Trophoblast cell (in vitro differentiated cells and primary cell): ENCODE data around the gene TMEM196.

ENCODE experiments used
- DNase-seq, 2 donors: peaks; one replicate each; pipeline ENCODE4 v3.0.0-alpha.2; 2016
- H2AFZ ChIP-seq: 2 replicates; pipeline ENCODE4 v1.6.1; 2013; ENCODE audit warnings: low read length, moderate library complexity, mild to moderate bottlenecking; ENCODE audit not compliant: insufficient read depth, poor library complexity
- H2AK5ac ChIP-seq: 2 replicates; pipeline ENCODE4 v1.6.1; 2013; ENCODE audit warnings: mild to moderate bottlenecking, low read length
- H2BK120ac ChIP-seq: 2 replicates; pipeline ENCODE4 v1.6.1; 2013; ENCODE audit warnings: low read length, mild to moderate bottlenecking, moderate library complexity; ENCODE audit not compliant: insufficient read depth, poor library complexity
- H2BK12ac ChIP-seq: 2 replicates; pipeline ENCODE4 v1.6.1; 2013; ENCODE audit warnings: mild to moderate bottlenecking, low read length, moderate library complexity
- H2BK5ac ChIP-seq: 2 replicates; pipeline ENCODE4 v1.6.1; 2013; ENCODE audit warnings: low read length, low read depth, moderate library complexity, mild to moderate bottlenecking; ENCODE audit not compliant: poor library complexity
- H3K14ac ChIP-seq: 2 replicates; pipeline ENCODE4 v1.6.1; 2013; ENCODE audit warnings: mild to moderate bottlenecking, low read length
- H3K18ac ChIP-seq: 2 replicates; pipeline ENCODE4 v1.6.1; 2013; ENCODE audit warnings: mild to moderate bottlenecking, low read length
- H3K23ac ChIP-seq: 2 replicates; pipeline ENCODE4 v1.6.1; 2013; ENCODE audit warnings: low read length
- H3K27ac ChIP-seq: 2 replicates; pipeline ENCODE4 v1.5.1; 2013; ENCODE audit warnings: low read depth, mild to moderate bottlenecking, inconsistent platforms, low read length, moderate library complexity
- H3K27me3 ChIP-seq: 2 replicates; pipeline ENCODE4 v1.6.1; 2013; ENCODE audit warnings: inconsistent platforms, mild to moderate bottlenecking, low read length, moderate library complexity; ENCODE audit not compliant: insufficient read depth
- H3K36me3 ChIP-seq, 2 experiments: 1 replicate in 1 of 2; 2 replicates in 1 of 2; pipeline ENCODE4 v1.6.1; 2013; ENCODE audit warnings: low read length in 2 of 2, mild to moderate bottlenecking in 2 of 2, moderate library complexity in 1 of 2; ENCODE audit not compliant: insufficient read depth in 2 of 2, control insufficient read depth in 1 of 2
- H3K4ac ChIP-seq: 2 replicates; pipeline ENCODE4 v1.6.1; 2013; ENCODE audit warnings: low read depth, mild to moderate bottlenecking, low read length, moderate library complexity
- H3K4me1 ChIP-seq, 2 experiments: 1 replicate in 1 of 2; 2 replicates in 1 of 2; pipeline ENCODE4 v1.6.1; 2013; ENCODE audit warnings: low read length in 2 of 2, mild to moderate bottlenecking in 2 of 2, moderate library complexity in 1 of 2; ENCODE audit not compliant: insufficient read depth in 2 of 2, control insufficient read depth in 1 of 2
- H3K4me2 ChIP-seq: 2 replicates; pipeline ENCODE4 v1.6.1; 2013; ENCODE audit warnings: inconsistent platforms, mild to moderate bottlenecking, low read length, moderate library complexity
- H3K4me3 ChIP-seq: 2 replicates; pipeline ENCODE4 v1.5.1; 2013; ENCODE audit warnings: mild to moderate bottlenecking, low read depth, low read length, inconsistent platforms
- H3K79me1 ChIP-seq: one replicate; pipeline ENCODE4 v1.6.1; 2013; ENCODE audit warnings: low read length
- H3K79me2 ChIP-seq: 2 replicates; pipeline ENCODE4 v1.6.1; 2013; ENCODE audit warnings: low read length, mild to moderate bottlenecking; ENCODE audit not compliant: control insufficient read depth, insufficient read depth, poor library complexity
- H3K9ac ChIP-seq: 2 replicates; pipeline ENCODE4 v1.6.1; 2013; ENCODE audit warnings: mild to moderate bottlenecking, low read length
- H3K9me3 ChIP-seq: 2 replicates; pipeline ENCODE4 v1.6.1; 2013; ENCODE audit warnings: low read depth, mild to moderate bottlenecking, control low read depth, inconsistent platforms, low read length; ENCODE audit not compliant: insufficient read depth
- H4K12ac ChIP-seq: 2 replicates; pipeline ENCODE4 v1.6.1; 2013; ENCODE audit warnings: low read depth, mild to moderate bottlenecking, low read length, moderate library complexity
- H4K8ac ChIP-seq: 2 replicates; pipeline ENCODE4 v1.6.1; 2013; ENCODE audit warnings: low read depth, mild to moderate bottlenecking, low read length, moderate library complexity
- H4K91ac ChIP-seq: one replicate; pipeline ENCODE4 v1.6.1; 2013; ENCODE audit warnings: low read depth, mild to moderate bottlenecking, low read length, moderate library complexity
- WGBS: extraction: QIAGEN DNeasy Blood & Tissue Kit; methylation state at CpG from one replicate; pipeline ENCODE4 v1.1.7; 2013; ENCODE audit warnings: missing lambda C conversion rate; ENCODE audit not compliant: insufficient read length, insufficient coverage; ENCODE audit errors: extremely low coverage; 5-methylcytosine and 5-hydroxymethylcytosine counted together

The TMEM196 gene

DNA sequence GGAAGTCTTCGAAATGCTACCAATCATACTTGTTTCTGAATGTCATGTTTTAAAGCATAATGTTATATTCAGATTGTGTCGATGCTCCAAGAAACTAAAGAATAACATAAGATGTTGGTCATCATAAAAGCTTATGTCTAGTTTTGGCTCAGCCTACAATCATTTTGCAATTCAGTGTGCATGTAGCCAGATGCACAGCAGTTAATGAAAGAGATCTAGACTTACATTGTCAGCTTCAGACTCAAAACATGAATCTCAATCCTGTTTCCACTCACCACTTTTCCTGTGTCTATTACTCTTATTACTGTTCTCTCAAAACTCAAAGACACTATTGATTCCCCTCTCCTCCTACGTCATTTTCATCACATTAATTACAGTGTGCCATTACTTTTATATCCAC is 21.4 kb downstream of the TMEM196 start:
- H3K4me2 ChIP-seq = no peak overlapping the region
- no peak overlapping the region for H3K9ac ChIP-seq
- no peaks in the 10 kb centered on the region for H3K27me3 ChIP-seq
- H2AFZ ChIP-seq = no peak overlapping the region
- no peak overlapping the region for H3K18ac ChIP-seq
- no peak overlapping the region for H4K8ac ChIP-seq
- H4K12ac ChIP-seq = no peak overlapping the region
- no peak overlapping the region for H2BK5ac ChIP-seq
- no peaks in the 10 kb centered on the region for H3K79me1 ChIP-seq
- H2BK120ac ChIP-seq = no peak overlapping the region
- no peak overlapping the region for H3K23ac ChIP-seq
- no peak overlapping the region for H3K27ac ChIP-seq
- DNase-seq = no peak
- H3K4ac ChIP-seq = no peak overlapping the region
- no peak overlapping the region for H2AK5ac ChIP-seq
- no peak overlapping the region for H3K4me3 ChIP-seq
- H3K14ac ChIP-seq = no peak overlapping the region
- no peak overlapping the region for H2BK12ac ChIP-seq
- no peaks in the 10 kb centered on the region for H3K9me3 ChIP-seq
- no peak overlapping the region for H4K91ac ChIP-seq
- no peaks in the 10 kb centered on the region for H3K36me3 ChIP-seq
- H3K79me2 ChIP-seq = no peaks in the 10 kb centered on the region
- H3K4me1 ChIP-seq = no peaks in the 10 kb centered on the region
- WGBS = 100% methylated on average over 1 of the region's 3 CpGs

DNA sequence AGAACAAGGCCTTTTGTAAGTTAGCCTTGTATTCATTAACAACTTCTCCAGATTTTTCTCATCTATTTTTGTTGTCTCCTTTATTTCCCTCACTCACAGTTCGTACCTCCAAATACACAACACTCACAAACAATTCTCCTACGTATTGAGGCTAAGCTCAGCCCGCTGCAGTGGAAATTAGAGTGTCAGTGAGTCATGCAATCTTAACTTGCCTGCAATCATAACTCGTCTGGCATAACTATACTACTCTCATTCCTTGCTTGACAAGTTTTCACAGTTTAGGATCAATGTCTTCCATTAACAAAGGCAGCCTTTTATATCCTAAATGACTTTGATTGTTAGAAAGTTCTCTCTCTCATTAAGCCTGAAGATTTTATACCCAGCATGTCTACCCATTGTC is 23.8 kb downstream of the TMEM196 start:
- H3K18ac ChIP-seq = no peak overlapping the region
- no peak overlapping the region for H3K4me2 ChIP-seq
- no peak overlapping the region for H4K8ac ChIP-seq
- H3K79me1 ChIP-seq = no peaks in the 10 kb centered on the region
- H2BK5ac ChIP-seq = no peak overlapping the region
- no peaks in the 10 kb centered on the region for H3K9me3 ChIP-seq
- H4K12ac ChIP-seq = no peak overlapping the region
- no peaks in the 10 kb centered on the region for H3K4me1 ChIP-seq
- DNase-seq = peak; percentile 12 to 54
- H3K79me2 ChIP-seq = no peaks in the 10 kb centered on the region
- no peak overlapping the region for H2BK120ac ChIP-seq
- no peaks in the 10 kb centered on the region for H3K27me3 ChIP-seq
- no peak overlapping the region for H2AFZ ChIP-seq
- H2AK5ac ChIP-seq = no peak overlapping the region
- WGBS = 100% methylated on average over 1 of the region's 4 CpGs
- H4K91ac ChIP-seq = no peak overlapping the region
- H2BK12ac ChIP-seq = no peak overlapping the region
- H3K27ac ChIP-seq = no peak overlapping the region
- no peaks in the 10 kb centered on the region for H3K36me3 ChIP-seq
- H3K4me3 ChIP-seq = no peak overlapping the region
- no peak overlapping the region for H3K23ac ChIP-seq
- H3K9ac ChIP-seq = no peak overlapping the region
- H3K4ac ChIP-seq = no peak overlapping the region
- H3K14ac ChIP-seq = no peak overlapping the region

DNA sequence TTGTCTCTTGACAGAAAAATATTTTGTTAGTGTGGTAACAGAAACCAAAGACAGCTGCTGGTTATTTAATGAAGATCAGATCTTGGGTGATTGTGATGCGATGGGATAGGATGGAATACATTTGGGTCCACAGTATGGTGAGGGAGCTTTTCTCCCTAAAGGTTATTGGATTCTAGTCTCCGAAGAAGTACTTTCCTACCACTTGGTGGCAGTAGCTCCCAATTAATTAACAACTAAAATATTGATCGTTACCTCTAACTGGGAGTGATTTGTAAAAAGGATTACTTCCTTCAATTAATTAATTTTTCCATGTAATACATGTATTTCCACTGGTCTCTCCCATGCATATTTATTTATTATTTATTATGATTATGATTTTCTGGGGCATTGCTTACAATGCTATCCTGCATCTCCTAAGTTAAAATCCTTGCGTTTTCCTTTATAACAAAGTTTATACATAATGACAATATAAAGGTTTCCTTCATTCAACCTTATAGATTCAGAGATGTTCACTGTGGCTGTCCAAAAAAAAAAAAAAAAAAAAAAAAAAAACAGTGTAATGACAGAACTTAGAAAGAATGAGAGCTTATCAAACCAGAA is 25.6 kb downstream of the TMEM196 start:
- no peak overlapping the region for H3K14ac ChIP-seq
- no peak overlapping the region for H3K9ac ChIP-seq
- no peaks in the 10 kb centered on the region for H3K9me3 ChIP-seq
- H2BK12ac ChIP-seq = no peak overlapping the region
- H3K36me3 ChIP-seq = no peaks in the 10 kb centered on the region
- no peaks in the 10 kb centered on the region for H3K79me1 ChIP-seq
- H4K12ac ChIP-seq = no peak overlapping the region
- no peak overlapping the region for H3K4me3 ChIP-seq
- no peak overlapping the region for H3K18ac ChIP-seq
- no CpG with 5 or more reads among the region's 4 CpGs for WGBS
- H3K4ac ChIP-seq = no peak overlapping the region
- no peaks in the 10 kb centered on the region for H3K4me1 ChIP-seq
- no peak overlapping the region for H3K23ac ChIP-seq
- no peak overlapping the region for H2BK5ac ChIP-seq
- no peak overlapping the region for H2AK5ac ChIP-seq
- H3K27me3 ChIP-seq = no peaks in the 10 kb centered on the region
- no peak overlapping the region for H2AFZ ChIP-seq
- no peak overlapping the region for H3K4me2 ChIP-seq
- H3K27ac ChIP-seq = no peak overlapping the region
- no peak overlapping the region for H2BK120ac ChIP-seq
- no peaks in the 10 kb centered on the region for H3K79me2 ChIP-seq
- peak in 1 of 2 donors; percentile 65 for DNase-seq
- no peak overlapping the region for H4K8ac ChIP-seq
- no peak overlapping the region for H4K91ac ChIP-seq

DNA sequence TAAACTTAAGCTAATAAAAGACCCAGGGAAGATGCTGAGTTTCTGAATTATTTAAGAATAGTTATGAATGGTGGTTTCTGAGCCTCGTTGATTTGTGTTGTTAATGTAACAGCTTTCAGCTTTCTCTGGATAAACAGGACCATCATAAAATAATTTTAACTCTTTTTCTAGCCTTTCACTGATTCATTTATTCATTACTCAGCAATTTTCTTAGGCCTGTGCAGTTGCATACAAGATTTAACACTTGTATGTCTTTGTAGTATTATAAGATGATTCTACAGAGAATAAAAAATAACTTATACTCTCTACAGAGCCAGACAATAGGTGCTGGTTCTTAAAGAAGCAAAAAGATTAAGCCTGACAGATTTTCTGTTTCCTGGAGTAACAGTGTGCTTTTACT is 29.3 kb downstream of the TMEM196 start:
- Histone ChIP-seq H3K79me1 (no peaks in the 10 kb centered on the region), H3K14ac (no peak overlapping the region), H4K8ac (no peak overlapping the region), H2AFZ (no peak overlapping the region), H3K4me1 (no peaks in the 10 kb centered on the region), H3K9ac (no peak overlapping the region), H3K27me3 (no peaks in the 10 kb centered on the region), H3K18ac (no peak overlapping the region), H4K12ac (no peak overlapping the region), H3K4ac (no peak overlapping the region), H2BK12ac (no peak overlapping the region), H3K4me3 (no peak overlapping the region), H3K9me3 (no peaks in the 10 kb centered on the region), H3K4me2 (no peak overlapping the region), H3K36me3 (no peaks in the 10 kb centered on the region), H4K91ac (no peak overlapping the region), H2AK5ac (no peak overlapping the region), H3K23ac (no peak overlapping the region), H3K79me2 (no peaks in the 10 kb centered on the region), H2BK5ac (no peak overlapping the region), H3K27ac (no peak overlapping the region), H2BK120ac (no peak overlapping the region)
- no peak for DNase-seq
- WGBS = no CpG with 5 or more reads among the region's 1 CpG
